Stimulated activated CD8-positive, alpha-beta memory T cell treated with anti-CD3 and anti-CD28 coated beads, Interleukin-2, amount 100 ng/mL, for 48 hours (primary cell): ENCODE measurements around the gene MYO3B.
"Not testable (repeated sequence)": the region's sequence is repeated elsewhere in the genome, so short reads cannot be mapped to it uniquely, and the experiment has no call there.

ENCODE experiments used
- DNase-seq, 2 donors: peaks; one replicate each; pipeline ENCODE4 v3.0.0-alpha.2; 2020; ENCODE audit warnings: low read depth in 2 of 2

The MYO3B gene

DNA sequence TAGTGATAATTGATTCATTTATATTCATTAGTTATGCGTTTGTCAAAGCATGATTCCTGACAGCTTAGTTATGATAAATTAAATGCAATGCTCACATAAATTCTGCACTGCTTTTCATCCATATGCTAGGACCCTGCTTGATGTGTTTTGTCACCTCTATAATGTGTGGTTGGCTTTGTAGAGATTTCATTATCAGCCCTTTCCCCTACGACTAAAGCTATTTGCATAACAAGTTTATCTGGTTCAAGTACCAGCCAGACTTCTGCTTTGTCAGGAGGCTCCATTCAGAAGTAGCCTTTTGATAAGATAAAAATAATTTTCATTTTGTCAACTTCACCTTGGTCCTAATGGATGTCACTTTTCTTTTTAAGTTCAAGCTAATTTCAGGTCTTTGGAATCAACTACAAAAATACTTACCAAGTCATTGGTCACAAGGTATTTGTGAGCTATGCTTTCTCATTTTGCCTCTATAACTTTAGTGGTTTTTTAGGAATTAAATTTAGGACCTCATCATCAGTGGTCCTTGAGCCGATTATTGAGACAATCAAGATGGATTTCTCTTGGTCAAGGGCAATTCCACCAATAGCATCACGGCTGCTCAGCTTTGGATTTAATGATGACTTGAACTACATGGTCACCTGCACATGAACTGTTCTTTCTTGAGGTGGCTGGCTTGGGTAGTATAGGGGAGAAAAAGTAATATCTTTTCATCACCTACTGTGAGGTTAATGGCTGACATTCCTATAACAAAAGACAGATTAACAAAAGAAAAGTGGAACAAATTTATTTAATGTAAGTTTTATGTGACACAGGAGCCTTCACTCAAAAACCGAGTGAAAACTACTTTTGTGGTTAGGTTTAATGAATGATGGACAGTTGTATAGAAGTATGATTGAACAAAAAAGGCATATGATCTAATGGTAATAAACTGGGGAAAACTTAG lies 162.1 kb downstream of the MYO3B start:
- DNase-seq = no peak

DNA sequence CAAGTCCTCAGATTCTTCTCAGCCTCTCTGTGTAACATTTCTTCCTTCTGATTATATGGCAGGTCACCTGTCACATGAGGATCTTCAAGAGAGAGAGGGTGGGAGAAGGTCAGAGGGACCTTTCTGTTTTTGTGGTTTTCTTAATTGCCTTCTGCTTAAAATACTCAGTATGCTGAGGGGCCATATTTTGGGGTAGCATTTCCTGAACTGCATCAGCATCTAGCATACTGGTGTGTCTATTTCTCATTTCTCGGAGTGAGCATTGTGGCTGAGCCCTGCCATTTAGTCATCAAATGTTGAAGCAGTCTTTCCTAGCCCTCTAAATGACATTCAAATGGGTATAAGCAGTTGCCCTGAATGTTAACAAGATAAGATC lies 162.7 kb downstream of the MYO3B start:
- DNase-seq = no peak

DNA sequence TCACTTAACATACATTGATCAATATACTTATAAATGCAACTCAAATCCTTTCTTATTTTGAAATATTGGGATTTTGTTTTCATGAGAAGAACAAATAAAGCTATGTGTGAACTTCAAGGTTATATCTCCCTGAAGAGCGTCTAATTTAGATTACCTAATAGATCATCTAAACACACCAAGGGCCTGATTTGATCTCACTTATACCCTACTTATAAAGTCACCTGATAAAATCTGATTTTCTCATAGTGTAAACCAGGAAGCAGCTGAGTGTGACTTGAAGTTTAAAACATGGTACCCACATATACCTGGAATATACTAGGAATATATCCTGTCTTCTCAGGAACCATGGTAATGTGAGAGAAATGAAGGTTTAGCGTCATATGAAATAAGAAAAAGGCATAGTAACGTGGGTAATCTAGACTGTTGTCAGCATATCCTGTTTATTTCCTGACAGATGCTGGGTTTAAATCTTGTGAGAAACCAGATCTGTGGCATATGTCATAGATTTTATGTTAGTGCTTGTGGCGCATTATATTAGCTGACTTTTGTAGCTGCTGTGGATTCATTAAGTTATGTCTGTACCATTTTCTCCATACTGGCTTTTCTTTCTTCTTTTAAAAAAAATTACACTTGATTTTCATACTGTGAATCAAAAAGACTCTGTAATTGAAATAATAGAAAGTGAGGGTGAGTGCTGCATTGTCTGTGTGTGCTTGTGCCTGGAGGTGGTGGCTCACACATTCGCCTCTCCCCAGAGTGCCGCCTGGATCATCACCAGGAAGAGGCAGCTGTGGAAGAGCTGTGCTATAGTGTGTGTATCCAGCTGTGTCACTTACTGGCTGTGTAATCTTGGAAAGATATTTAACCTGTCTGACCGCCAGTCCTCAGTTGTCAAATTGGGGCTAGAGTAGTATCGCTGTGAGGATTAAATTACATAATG lies 164.0 kb downstream of the MYO3B start:
- DNase-seq = no peak

DNA sequence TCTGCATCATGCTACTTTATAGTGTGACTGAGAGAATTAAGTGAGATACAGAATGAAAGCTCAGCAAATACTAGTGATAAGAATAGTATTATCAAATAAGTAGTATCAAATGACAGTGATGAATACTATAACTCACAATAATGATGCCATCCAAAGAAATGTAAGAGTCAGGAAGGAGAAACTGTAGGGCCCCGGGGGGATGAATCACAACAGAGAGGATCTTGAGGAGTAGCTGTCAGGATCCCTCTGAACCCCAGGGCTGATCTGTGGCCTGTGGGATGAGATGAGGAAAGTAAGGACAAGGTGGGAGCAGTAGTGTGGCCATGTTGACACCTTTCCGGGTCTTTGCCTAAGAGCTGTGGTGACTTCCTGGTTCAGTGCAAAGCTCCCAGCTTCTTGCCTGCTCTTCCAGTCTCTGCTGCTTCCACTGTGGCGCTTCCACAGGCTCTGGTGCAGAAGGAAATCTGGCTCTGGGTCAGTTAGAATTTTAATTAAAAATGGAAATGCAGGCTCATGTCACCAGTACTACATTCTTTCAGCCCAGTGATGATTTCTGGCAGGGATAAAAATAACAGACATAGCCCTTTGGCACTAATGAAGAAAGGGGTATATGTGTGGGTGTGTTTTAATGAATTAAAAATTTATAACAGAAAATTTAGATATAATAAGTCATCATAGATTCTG lies 166.9 kb downstream of the MYO3B start:
- no peak for DNase-seq

DNA sequence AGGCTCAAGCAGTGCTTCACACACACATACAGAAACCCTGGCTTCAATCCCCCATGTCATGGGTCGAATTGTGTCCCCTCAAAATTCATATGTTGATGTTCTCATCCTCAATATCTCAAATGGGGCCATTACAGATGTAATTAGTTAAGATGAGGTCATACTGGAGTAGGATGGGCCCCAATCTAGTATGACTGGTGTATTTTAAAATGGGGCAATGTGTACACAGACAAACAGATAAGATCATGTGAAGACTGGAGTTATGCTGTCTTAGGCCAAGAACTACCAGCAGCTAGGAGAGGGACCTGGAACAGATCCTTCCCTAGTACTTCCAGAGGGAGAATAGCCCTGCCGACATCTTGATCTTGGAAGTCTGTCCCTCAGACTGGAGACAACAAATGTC lies 167.7 kb downstream of the MYO3B start:
- no peak for DNase-seq

DNA sequence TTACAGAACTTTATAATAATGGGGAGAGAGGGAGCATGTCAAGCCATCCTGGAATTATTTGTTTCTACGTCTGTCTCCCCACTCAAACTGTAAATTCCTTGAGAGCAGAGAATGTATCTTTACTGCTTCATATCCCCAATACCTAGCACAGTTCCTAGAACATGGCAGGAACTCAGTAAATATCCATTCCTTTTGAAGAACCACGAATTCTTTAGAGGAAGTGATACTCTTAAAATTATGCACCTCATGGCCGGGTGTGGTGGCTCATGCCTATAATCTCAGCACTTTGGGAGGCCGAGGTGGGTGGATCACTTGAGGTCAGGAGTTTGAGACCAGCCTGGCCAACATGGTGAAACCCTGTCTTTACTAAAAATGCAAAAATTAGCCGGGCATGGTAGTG lies 171.3 kb downstream of the MYO3B start:
- not testable (repeated sequence) for DNase-seq

DNA sequence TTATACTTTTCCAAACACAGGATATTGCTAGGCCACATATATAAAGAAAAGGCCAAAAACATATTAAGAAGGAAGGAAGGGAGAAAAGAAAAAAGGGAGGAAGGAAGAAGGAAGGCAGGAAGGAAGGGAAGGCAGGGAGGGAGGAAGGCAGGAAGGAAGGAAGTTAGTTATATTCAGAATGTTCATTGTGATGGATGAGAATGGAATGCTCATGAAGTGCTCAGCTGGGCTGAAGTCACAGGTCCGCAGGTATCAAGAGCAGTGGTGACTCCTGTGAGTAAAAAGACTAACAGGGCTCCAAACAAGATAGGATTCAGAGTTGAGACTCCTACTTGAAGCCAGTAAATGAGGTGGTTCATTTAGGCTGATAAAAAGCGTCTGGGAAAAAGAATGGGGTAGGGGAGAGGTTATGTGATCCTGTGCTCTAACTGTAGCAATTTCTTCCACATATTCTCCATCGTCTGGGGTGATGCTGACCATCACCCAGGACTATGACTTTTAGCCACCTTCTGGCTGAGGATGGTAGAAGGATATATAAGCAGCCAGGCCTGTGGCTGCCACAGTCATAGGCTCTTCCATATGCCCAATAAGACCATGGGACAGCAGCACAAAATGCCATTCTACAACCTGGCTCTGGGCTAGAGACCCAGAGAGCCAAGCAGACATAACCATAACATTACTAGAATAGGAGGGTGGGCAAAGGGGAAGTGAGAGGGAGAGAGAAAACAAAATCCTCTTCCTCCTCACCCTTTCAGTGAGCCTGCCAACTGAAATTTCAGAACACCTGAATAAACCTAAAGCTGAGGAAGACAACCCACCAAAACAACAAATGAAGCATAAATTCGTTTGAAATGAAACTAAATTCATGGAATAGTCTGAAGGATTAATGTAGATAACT lies 173.2 kb downstream of the MYO3B start:
- no peak for DNase-seq

DNA sequence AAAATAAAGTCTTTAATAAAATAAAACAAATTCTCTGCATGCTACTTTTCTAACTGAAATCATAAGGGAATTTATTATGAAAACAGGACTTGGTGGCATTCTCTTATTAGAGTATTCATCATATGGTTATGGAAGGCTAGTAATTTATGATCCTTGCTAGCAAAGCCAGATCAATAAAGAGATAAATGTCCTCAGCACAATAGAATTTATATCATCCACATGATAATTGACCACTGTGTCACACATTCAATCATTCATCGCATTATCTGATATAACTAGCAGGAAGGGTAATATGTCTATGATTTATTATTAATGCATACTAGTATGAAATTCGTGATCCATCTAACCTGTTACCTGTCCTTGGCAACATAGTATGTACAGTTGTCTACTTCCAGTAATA lies 175.8 kb downstream of the MYO3B start:
- no peak for DNase-seq

DNA sequence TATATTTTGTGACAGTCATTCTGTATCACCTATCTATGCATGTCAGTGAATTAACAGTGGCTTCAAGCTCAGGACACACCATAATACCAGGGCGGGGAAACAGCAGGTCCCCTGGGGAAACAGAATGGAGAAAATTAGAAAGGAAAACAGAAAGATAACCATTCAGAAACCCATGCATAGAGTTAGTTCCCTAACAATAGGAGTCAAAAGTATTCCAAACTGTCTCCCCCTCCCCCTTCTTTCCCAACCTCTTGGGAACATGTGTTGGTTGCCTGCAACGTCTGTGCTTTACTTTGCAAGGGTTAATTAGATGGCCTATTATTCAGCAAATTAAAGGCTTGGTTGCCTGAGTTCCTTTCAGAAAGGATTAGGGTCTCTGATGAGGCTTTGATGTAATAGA lies 176.4 kb downstream of the MYO3B start:
- DNase-seq = no peak

DNA sequence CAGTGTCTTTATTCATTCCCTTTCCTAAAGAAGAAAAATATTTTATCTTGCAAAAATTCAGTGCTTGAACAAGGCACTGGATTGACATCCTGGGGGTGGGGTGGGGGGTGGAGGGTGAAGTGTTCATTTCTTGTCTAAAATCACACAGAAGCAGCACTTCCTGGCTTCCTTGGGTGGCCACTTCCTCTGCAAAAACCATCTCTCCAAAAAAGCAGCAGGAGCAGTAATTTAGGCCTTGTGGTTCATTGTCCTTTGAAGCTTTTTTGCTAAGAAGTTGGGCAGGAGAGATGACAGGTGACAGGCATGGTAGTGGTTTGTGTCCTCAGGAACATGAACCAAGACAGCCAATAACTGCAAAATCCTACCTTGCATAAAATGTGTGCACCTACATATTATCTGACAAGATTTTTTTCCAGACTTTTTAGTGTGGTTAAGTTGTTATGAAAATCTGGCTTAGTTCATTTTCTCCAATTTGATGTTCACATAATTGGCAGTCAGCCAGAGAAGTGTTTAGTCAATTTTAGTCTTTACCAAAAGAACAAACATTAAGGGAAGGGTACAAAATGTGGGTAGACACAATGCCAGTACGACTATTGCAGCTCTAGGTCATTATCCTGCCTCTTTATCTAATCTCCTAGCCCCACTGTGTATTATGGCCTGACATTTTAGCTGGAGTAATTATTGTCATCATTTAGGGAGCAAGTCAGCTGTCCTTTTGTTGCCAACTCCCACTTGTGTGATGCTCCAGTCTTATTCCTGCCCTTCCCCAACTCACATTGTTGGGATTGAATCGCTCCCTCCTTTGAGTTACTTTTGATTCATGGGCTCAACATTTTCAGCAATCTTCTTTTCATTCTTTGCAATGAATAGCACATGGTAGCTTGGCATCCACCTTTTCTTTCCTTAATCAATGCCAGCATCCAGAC lies 177.2 kb downstream of the MYO3B start:
- DNase-seq = no peak

DNA sequence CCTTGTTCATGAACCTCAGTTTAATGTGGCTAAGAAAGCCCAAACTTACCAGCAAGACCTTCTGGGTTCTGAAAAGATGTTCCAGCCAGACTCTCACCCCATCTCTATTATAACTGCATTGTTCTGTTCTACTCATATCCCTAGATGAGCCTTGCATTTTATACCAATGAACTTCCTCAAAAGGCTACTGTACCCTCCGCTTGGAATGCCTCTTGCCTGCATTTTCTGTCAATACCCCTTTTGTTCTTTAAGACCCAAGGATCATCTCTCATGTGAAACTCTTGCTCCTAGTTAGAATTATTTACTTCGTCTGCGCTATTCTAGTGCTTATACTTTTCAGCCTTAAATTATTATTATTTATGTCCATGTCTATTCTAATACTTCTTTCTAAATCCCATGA lies 181.5 kb downstream of the MYO3B start:
- no peak for DNase-seq

DNA sequence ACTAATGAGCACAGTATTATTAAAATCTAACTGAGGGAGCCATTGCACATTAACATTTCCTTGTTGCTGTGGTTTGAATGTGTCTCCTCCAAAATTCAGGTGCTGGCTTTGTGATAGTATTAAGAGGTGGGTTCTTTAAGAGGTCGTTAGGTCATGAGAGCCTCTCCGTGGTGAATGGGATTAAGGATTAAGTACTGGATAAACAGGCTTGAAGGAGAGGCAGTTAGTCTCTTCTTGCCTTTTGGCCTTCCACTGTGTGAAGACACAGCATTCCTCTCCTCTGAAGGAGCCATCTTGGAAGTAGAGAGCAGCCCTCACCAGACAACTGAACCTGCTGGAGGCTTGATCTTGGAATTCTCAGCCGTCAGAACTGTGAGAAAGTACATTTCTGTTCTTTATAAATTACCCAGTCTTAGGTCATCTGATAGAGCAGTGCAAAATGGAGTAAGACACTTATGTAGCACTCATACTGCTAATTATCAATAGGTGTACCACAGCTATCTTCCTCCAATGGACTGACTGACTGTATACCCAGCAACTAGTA lies 182.7 kb downstream of the MYO3B start:
- no peak for DNase-seq

DNA sequence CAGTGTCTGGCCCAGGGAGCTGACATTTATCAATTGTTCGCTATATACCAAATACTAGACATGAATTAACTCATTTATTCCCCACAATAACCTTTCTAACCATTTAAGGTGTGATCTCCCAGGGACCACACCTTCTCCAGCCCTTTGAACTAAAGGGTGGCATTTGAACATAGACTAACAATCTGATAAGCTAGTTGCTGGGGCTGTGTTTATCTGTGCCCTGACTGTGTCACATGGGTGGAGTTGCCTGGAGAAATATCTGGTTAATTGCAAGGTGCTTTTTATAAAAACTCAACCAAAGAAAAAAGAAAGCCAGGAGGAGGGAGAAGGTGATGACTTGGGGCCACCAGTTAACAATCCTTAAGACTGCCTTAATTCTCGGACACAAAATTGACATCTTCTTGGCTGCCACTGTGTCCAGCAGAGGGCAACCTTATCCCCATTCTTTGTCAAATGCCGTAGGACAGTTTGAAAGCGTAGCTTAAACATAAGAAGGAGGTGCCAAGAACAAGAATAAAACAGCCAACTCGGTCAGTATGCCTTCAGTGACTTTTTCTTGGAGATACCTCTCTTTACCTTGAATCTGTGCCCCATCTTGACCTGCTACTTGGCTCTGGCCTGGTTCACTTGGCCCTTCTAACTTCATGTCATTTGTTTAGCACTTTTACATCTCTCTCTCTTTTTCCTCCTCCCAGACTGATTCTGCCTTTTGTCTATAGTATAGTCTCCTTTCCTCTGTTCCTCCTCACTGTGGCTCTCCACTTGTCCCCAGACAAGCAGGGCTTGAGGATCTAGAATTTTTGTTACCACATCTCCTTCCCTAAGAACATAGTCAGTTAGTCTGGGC lies 183.4 kb downstream of the MYO3B start:
- DNase-seq = peak; percentile 13 to 19

DNA sequence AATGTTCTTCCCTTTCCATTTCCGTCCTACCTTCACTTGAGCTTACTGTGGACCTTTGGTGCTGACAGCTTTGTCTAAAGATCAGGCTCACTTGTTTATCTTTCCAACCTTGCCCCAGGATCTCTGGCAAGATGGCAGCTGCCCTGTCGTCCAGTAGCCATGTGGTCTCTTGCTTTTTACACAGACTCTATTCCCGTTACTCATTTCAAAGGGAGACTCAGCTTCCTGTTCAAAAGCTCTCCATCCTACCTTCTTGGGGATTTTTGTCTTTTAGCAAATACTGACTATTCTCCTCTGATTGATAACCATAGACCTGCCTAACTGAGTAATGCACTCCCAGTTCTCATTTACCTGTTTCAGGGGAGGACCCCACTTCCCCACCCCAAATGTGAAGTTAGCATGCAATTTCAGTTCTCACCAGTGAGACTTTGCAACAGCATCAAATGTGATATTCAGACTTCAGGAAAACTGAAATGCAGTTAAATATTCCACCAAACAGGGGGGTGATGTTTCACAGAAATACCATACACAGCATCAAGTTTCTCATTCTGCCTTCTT lies 184.4 kb downstream of the MYO3B start:
- DNase-seq = no peak

DNA sequence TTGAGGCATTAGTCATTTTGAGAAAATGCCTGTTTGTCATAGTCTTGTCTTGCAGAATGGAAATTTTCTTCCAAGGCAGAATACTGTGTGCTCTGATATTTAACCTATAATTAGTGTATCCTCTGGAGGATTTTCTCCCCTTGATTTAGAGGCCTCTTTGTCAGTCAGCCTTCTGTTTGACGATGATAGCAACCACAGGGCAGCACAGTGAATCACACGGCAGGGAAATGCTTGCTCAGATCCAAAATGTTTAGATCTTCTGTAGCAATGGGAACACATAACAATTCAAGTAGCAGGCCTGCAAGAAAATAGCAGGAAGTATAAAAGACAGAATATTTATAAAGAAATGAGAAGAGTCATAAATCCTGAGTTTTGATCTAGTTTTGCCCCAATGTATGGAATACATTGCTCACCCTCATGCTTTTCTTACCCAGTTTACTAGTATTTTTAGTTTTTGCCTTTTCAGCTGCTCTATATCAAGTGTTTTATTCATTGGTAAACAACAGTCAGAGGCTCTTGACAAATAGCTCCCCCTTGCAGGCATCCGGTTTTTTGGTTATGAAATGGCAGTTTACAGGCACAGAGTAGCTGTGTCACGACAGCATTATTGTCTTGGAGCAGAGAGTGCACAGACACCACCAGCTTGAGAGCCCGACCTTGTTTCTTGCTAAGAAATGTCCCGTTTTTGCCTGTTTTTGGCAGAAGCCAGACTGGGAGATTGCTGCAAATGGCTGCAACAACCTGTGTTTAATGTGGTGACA lies 185.1 kb downstream of the MYO3B start:
- no peak for DNase-seq

DNA sequence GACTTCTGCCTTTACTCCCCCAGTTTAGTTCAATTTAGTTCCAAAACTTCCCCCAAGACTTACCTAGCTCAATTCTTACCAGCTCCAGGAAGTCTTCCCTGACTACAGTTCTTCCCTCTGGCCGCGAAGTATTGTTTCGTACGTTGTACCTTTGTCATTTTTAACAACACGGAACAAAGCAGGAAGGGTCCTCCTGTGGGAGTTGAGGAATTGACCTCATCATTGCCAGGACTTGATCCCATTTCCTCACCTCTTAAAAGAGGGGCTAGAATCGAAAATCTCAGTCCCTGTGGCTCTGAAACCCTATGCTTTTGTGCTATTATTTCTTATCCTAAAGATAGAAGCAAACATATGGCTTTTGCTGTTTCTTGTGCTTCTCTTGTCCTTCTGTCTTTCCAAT lies 187.1 kb downstream of the MYO3B start:
- no peak for DNase-seq

DNA sequence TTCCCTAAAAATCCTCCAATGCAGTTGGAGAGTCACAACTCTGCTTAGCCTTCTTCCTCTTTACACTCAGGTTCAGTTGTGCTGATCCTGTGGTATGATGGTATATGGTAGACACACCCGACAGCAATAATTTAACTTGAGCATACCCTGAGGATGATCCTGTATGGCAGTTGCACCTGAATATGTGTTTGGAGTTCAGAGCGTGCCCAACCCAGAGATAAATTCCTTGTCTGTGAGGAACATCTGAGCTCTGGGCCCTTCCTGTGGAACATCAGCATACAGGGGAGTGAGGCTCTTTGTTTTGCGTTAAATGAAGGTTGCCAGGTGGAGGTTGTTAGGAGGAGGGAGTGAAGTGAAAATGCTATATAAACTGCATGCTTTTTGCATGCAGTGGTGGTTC lies 187.7 kb downstream of the MYO3B start:
- no peak for DNase-seq

DNA sequence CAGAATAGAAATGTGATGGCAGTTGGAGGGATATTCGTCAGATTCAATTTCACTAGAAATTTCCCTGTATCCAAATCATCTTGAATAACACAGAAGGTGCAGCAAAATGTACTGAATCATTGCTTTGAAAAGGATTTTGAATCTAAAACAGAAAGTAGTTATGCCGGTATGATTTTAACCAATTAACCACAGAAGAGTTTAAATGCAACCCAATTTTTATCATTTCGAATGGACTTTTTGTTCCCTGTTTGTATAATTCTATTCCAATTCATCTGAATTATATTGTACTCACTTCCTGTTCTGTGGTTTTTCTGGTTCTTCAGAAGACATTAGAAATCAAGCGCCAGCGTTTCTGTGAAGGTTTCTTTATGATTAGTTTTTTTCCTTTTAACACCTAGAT lies 190.4 kb downstream of the MYO3B start:
- no peak for DNase-seq
